GM21390 (cell line): ENCODE measurements around the gene SHB.

ENCODE experiments used
- ATAC-seq: cut with Tn5 transposase; IDR thresholded peaks from one replicate; pipeline ENCODE4 v1.9.1; 2021; ENCODE audit not compliant: unreplicated experiment

SHB gene

GRCh38 chr9:38010918-38011704 is 57.9 kb downstream of the SHB start:
- ATAC-seq: no peak

GRCh38 chr9:38009990-38010389 is 59.0 kb downstream of the SHB start:
- no peak for ATAC-seq

DNA sequence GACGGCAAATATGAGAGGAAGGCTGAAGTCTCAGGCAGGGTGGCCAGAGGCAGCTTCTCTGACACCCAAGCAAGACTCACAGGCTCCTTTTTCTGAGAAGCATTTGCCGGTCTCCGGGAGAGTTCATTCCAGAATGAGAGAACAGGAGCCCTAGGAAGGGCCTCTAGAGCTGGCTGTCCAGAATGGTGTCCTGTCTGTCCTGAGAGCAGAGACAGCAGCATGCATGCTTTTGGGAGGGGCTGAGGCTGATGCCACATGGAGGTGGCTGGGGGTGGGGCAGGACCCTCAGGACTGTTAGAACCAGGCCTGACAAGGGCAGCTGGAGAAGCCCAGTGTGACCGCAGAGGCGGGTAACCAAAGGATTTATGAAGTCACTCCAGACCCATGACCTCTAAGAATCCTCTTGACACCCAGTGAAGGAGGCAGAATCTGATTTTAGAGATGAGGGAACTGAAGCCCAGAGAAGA is 60.0 kb downstream of the SHB start:
- ATAC-seq: no peak

DNA sequence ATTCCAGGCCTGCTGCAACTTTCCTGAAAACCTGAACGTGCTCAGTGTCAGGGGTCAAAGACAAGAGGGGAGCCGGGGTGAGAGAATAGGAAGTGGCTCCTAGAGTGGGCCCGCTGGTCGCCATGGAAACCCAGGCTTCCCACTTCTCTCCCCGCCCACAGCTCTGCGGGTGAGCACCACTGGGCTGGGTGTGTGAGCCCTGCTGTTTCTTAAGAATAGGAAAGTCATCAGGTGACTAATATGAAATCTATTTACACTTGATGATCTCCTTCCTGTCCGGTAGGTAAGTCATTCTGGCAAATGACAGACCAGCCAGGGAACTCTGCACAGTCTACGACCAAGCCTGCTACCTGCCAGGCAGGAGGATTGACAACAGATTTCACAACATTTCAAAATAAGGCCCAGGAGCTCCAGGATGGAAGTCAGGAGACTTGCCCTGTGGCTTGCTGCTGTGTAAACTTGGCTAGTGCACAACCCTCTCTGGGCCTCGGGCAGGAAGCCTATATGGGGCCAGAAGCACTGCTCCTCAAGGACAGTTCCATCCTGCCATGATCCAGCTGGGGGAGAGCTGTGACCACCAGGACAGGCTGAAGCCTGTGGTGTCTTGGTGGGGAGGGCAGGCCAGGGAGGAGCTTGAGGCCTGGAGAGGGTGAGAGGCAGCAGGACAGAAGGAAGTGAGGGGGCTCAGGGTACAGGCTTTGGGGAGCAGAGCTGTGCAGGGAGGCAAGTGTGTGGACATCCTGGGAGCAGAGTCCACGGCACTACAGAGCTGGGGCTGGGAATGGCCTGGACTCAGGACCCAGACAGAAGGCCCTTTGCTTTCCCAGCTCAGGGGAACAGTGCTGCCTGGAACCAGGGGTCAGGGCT is 60.6 kb downstream of the SHB start:
- ATAC-seq: peak; percentile 85

DNA sequence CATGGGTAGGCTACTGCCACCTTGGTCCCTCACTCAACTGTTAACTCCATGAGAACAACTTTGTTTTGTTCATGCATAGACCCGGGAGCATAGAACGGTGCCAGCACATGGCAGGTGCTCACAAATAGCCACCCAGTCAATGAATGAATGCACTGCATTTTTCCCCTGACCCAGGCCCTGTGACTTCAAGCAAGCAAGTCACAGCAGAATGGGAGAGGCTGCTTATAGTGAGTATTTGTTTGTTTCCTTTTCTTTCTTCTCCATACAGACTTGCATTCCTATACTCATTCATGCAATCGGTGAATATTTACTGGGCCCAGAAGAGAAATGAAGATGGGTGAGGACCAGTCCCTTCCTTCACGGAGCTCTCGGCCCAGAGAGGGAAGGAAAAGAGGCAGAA is 62.0 kb downstream of the SHB start:
- ATAC-seq: no peak

- no peak for ATAC-seq
Observed at GRCh38 chr9:38006163-38006562, 62.9 kb downstream of the SHB start.

GRCh38 chr9:38004809-38005560 is 64.0 kb downstream of the SHB start:
- ATAC-seq: no peak

DNA sequence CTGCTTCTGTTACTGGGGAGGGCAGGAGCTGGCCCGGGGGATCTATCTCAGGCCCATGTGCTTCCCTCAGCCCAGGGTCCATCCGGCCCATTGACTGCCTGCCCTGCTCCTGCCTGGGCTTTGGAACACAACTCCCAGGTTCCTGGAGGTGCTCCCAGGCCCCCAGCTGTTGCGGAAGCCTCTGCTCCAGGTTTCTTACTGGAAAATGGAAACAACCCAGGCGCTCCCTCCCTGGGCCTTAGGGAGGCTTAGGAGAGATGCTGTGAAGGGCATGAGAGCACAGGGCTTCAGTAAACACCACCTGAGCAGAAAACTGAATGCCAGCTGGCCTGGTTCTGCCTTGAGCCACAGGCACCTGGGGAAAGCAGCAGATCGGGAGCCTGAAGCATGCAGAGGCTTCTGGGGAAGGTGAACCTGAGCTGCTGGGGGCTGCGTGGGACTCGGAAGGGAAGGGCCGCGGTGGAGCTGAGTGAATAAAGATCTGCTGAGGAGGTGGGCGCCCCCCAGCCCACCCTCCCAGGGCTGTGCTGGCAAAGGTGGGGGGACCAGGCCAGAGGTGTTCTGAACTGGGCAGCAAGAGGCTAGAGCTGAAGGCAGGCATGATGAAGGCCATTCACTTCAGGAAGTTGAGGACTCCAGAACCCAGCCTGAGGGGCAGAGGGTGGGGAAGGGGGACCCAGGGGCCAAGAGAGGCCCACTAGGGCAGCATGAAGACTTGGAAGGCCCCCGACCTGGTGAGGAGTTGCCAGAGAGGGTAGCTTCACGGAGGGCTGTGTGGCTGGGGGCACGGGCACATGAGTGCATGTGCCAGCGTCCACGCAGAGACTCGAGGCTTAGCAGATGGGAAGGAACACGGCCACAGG is 64.8 kb downstream of the SHB start:
- ATAC-seq: no peak

DNA sequence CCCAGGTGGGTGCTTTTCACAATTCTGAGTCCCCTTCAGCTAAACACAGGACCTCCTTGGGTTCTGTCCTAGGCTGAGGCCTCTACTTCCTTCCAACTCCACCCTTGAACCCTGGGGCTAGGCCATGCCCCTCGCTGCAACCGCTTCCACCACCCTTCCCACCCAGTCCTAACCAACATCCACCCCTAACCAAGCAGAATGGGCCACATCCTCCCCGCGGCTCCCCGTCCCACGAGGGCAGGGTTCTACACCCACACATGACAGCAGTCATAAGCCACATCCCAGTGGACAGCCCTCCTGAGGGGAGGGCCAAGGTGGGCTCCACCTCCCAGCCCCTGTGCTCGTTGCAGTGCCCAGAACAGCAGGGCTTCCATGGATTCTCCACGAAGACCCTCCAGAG is 65.8 kb downstream of the SHB start:
- ATAC-seq: no peak

DNA sequence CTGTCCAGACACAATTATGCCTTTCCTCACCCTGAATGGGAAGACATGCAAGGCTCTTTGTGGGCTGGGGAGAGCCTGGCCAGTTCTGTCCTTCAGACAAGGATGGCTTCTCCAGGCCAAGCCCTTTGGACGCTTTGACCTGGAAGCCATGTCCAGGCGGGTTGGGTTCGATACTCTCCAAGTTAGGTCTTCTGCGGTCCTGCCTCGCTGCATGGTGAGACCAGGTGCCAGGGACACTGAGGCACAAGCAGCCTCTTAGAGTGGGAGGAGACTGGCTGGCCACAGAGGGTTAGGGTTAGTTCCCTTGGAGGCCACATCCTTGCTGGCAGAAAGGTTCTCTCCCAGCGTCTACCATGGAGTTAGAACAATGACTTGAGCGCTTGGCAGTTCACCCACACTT is 67.6 kb downstream of the SHB start:
- ATAC-seq: no peak

DNA sequence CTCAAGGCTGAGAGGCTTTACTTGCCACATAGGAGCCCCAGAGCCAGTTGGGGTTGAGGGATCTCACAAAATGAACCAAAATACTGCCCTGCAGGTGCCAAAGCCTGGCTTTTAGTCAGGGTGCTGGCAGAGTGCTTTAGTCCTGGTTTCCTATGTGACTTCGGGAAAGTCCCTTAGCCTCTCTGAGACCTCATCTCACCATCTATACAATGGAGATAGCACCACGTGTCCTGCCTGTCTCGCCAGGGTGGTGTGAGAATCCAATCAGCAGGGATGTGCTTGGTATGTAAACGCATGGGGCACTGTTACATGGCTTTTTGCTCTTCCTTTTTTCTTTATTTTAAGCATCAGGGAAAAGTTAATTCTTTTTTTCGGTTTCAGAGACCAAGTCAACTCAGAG is 68.3 kb downstream of the SHB start:
- no peak for ATAC-seq

DNA sequence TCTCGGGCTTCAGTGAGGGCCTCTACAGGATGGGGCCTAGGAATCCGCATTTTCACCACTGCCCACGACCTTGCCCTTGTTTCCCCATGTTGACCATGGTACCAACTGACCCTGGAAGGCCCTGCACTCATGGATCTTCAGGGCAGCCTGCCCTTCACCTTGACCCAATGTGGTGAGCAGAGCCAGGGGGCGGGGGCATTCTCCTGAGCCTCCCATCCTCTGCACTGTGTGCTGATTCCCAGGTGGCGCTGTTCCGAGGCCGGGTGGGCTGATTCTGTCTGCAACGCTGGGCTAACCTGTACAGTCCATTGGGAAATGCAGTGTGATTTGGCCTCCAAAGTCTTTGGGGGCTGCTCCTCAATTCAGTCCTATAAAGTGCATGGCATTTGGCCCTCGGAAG is 68.7 kb downstream of the SHB start:
- ATAC-seq: no peak

DNA sequence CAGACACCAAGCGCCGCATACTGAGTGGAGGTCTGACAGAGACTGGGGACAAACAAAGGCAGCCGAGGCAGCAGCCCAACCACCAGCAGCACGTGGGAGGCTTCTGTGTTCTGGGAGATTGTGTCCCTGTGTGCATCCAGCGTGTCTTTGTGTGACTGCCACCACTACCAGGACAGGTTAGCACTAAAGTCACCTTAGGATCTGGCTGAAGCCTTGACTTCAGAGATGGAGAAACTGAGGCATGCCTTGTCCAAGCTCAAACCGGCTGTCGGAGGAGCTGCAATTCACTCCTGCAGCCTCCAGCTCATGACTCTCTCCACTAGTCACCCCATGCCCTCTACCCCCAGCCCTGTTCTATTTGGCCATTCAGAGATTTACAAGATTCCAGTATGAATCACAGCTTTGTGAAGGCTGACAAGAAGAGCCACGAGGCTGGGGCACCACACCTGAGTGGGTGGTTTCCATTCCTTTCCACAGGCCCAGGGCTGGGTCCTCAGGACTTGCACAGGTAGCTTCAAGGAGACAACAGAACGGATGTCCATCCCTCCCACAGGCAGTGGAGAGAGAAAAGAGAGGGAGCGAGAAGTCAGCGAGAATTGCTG is 69.3 kb downstream of the SHB start:
- ATAC-seq: no peak

DNA sequence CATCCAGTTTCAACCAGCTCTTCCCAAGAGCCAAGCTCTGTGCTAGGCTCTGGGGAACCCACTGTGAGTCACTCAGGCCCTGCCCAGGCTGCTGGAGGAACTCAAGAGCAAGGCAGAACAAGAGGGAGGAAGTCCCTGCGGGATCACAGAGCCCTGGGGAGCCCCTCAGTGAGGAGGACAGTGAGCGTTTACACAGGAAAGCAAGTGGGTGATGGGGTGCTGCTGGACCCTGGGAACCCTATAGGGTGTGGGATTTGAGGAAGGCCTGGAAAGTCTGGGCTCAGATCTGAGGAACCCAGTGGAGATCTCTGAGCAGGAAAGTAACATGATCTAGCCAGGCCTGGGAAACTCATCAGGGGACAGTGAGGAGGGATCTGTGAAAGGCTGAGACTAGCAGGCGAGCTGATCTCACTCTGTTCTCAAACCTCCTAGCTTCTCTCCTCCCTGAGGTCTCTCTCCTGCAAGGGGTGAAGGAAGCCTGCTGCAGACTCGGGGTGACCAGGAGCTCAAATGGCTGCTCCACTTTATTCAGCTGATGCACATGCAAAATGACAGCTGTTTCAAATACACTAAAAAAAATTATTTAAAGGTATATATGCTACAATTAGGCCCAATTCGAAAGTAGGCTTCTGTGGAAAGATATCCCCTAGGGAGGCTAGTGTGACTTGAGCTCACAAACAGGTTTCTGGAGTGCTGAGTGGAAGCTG is 70.0 kb downstream of the SHB start:
- ATAC-seq: no peak

GRCh38 chr9:37997636-37998374 is 71.2 kb downstream of the SHB start:
- ATAC-seq: no peak

GRCh38 chr9:37996819-37997217 is 72.2 kb downstream of the SHB start:
- ATAC-seq: no peak

DNA sequence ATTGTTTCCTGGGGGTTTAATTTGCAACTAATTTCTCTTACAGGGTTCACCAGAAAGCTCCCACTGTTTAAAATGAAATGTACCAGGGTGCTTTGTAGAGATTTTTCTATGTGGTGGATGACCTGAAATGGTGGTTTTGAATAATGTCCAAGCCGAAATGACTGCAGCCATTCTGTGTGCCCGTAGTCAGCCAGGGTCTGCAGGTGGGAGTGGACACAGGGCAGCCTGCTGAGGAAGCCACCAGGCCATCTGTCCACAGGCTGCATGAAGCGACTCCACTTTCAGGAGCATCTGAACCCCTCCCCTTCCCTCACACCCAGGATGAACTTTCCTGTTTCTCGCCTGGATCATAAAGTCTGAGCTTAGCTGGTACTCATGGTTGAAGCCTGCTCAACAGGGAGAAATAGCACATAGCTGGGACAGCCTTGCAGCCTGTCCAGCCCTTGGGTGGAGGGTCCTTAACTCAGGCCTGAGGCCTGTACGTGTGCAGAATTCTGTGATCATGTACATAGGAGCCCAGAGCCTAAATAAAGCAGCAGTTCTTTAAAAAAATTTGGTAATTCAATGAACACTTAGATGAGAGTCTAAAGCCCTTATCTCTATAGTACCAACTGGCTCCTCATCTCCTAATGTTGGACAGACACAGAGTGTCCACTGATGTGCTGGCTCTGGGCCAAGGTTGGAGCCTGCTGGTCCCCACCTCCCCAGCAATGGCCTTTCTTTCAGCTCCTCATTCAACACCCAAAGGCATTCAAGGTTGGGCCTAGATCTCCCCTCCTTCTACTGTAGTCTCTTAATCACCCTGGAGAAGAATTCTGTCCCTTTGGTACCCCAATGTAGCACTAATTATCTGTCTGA is 72.8 kb downstream of the SHB start:
- no peak for ATAC-seq

DNA sequence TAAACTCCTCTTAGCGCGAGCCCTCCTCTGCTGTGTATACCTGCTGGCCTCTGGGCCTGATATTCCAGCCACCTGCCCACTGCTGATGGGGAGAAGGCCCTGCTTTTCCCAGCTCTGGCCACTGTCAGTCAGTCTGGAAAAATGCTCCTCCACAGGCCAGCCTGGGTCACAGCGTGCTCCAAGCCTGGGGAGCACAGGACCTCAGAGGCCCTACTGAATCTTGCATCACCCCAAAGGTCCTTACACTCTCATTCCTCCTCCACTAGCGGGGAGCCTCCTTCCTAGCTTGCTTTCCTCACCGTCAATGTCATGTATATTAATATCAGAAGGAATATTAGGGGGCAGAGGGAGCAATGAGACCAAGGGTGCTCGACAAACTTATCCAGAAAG is 73.7 kb downstream of the SHB start:
- ATAC-seq: peak; percentile 3
